Measurements from ENCODE around the gene TNNT3. TPM values are rescaled to one million over a fixed set of nuclear protein-coding genes. Genes with fewer than 3 reads are reported as not detected.

TNNT3 gene
- total RNA-seq, 1 experiment from 2014 or later: not detected

- DNase-seq: peak; percentile 44
- H3K4me3 ChIP-seq (ENCODE audit: insufficient read depth, low read depth, low read length): no peak overlapping the region
- no peaks in the 10 kb centered on the region for H3K36me3 ChIP-seq (replicated peaks; ENCODE audit: control insufficient read depth, insufficient read depth, low read length)
- H3K27me3 ChIP-seq (ENCODE audit: control insufficient read depth, insufficient read depth, low read length): no peaks in the 10 kb centered on the region
These were observed 30.7 kb upstream of the TNNT3 start for GRCh38 chr11:1888811-1889210.

- peak; percentile 59 for DNase-seq
- H3K27me3 ChIP-seq (ENCODE audit: control insufficient read depth, insufficient read depth, low read length): no peaks in the 10 kb centered on the region
- no peaks in the 10 kb centered on the region for H3K36me3 ChIP-seq (replicated peaks; ENCODE audit: control insufficient read depth, insufficient read depth, low read length)
- no peak overlapping the region for H3K4me3 ChIP-seq (ENCODE audit: insufficient read depth, low read depth, low read length)
These were observed 30.1 kb upstream of the TNNT3 start for GRCh38 chr11:1889224-1889930.

- H3K27me3 ChIP-seq (ENCODE audit: control insufficient read depth, insufficient read depth, low read length): no peaks in the 10 kb centered on the region
- DNase-seq: no peak
- H3K4me3 ChIP-seq (ENCODE audit: insufficient read depth, low read depth, low read length): no peak overlapping the region
- no peaks in the 10 kb centered on the region for H3K36me3 ChIP-seq (replicated peaks; ENCODE audit: control insufficient read depth, insufficient read depth, low read length)
These were observed 29.3 kb upstream of the TNNT3 start for GRCh38 chr11:1889941-1890855.

- no peaks in the 10 kb centered on the region for H3K36me3 ChIP-seq (replicated peaks; ENCODE audit: control insufficient read depth, insufficient read depth, low read length)
- DNase-seq: peak; percentile 65
- H3K27me3 ChIP-seq (ENCODE audit: control insufficient read depth, insufficient read depth, low read length): no peaks in the 10 kb centered on the region
- no peak overlapping the region for H3K4me3 ChIP-seq (ENCODE audit: insufficient read depth, low read depth, low read length)
These were observed 28.4 kb upstream of the TNNT3 start for GRCh38 chr11:1890856-1891830.

GRCh38 chr11:1891831-1892115 lies 27.7 kb upstream of the TNNT3 start, which contains the start of gene PRR33:
Gene PRR33, minus strand, starts transcription at chr11:1891895. Its CDS starts 1,311 bp downstream, at chr11:1890584.
- Histone ChIP-seq H3K4me3 (ENCODE audit: insufficient read depth, low read depth, low read length) (no peak within 1 kb of the TSS), H3K27me3 (ENCODE audit: control insufficient read depth, insufficient read depth, low read length) (no peaks in the 10 kb centered on the region), H3K36me3 (replicated peaks; ENCODE audit: control insufficient read depth, insufficient read depth, low read length) (no peaks in the 10 kb centered on the region)
- DNase-seq: peak; percentile 61

GRCh38 chr11:1892116-1892515 lies 27.4 kb upstream of the TNNT3 start:
- DNase-seq: no peak
- Histone ChIP-seq H3K36me3 (replicated peaks; ENCODE audit: control insufficient read depth, insufficient read depth, low read length) (no peaks in the 10 kb centered on the region), H3K4me3 (ENCODE audit: insufficient read depth, low read depth, low read length) (no peak overlapping the region), H3K27me3 (ENCODE audit: control insufficient read depth, insufficient read depth, low read length) (no peaks in the 10 kb centered on the region; the same call in 1 of the 2 replicates)

- H3K36me3 ChIP-seq (replicated peaks; ENCODE audit: control insufficient read depth, insufficient read depth, low read length): no peaks in the 10 kb centered on the region
- H3K4me3 ChIP-seq (ENCODE audit: insufficient read depth, low read depth, low read length): no peak overlapping the region
- no peak for DNase-seq
- no peaks in the 10 kb centered on the region; the same call in 1 of the 2 replicates for H3K27me3 ChIP-seq (ENCODE audit: control insufficient read depth, insufficient read depth, low read length)
These were observed 26.9 kb upstream of the TNNT3 start for GRCh38 chr11:1892558-1892957.

- no peak overlapping the region for H3K4me3 ChIP-seq (ENCODE audit: insufficient read depth, low read depth, low read length)
- H3K27me3 ChIP-seq (ENCODE audit: control insufficient read depth, insufficient read depth, low read length): no peaks in the 10 kb centered on the region; the same call in 1 of the 2 replicates
- DNase-seq: no peak
- no peaks in the 10 kb centered on the region for H3K36me3 ChIP-seq (replicated peaks; ENCODE audit: control insufficient read depth, insufficient read depth, low read length)
These were observed 25.7 kb upstream of the TNNT3 start for GRCh38 chr11:1893581-1894359.

GRCh38 chr11:1894759-1895158 lies 24.7 kb upstream of the TNNT3 start:
- no peak overlapping the region for H3K4me3 ChIP-seq (ENCODE audit: insufficient read depth, low read depth, low read length)
- no peaks in the 10 kb centered on the region for H3K36me3 ChIP-seq (replicated peaks; ENCODE audit: control insufficient read depth, insufficient read depth, low read length)
- H3K27me3 ChIP-seq (ENCODE audit: control insufficient read depth, insufficient read depth, low read length): no peaks in the 10 kb centered on the region; the same call in 1 of the 2 replicates
- DNase-seq: no peak

GRCh38 chr11:1896468-1896867 lies 23.0 kb upstream of the TNNT3 start:
- Histone ChIP-seq H3K36me3 (replicated peaks; ENCODE audit: control insufficient read depth, insufficient read depth, low read length) (no peaks in the 10 kb centered on the region), H3K4me3 (ENCODE audit: insufficient read depth, low read depth, low read length) (no peak overlapping the region), H3K27me3 (ENCODE audit: control insufficient read depth, insufficient read depth, low read length) (no peaks in the 10 kb centered on the region; the same call in 1 of the 2 replicates)
- DNase-seq: no peak

GRCh38 chr11:1896923-1897322 lies 22.6 kb upstream of the TNNT3 start:
- Histone ChIP-seq H3K36me3 (replicated peaks; ENCODE audit: control insufficient read depth, insufficient read depth, low read length) (no peaks in the 10 kb centered on the region), H3K4me3 (ENCODE audit: insufficient read depth, low read depth, low read length) (no peak overlapping the region), H3K27me3 (ENCODE audit: control insufficient read depth, insufficient read depth, low read length) (no peaks in the 10 kb centered on the region; the same call in 1 of the 2 replicates)
- DNase-seq: no peak

GRCh38 chr11:1899090-1899489 lies 20.4 kb upstream of the TNNT3 start:
- Histone ChIP-seq H3K27me3 (ENCODE audit: control insufficient read depth, insufficient read depth, low read length) (no peaks in the 10 kb centered on the region; the same call in 1 of the 2 replicates), H3K36me3 (replicated peaks; ENCODE audit: control insufficient read depth, insufficient read depth, low read length) (no peaks in the 10 kb centered on the region), H3K4me3 (ENCODE audit: insufficient read depth, low read depth, low read length) (no peak overlapping the region)
- DNase-seq: no peak

GRCh38 chr11:1899686-1900085 lies 19.8 kb upstream of the TNNT3 start:
- H3K27me3 ChIP-seq (ENCODE audit: control insufficient read depth, insufficient read depth, low read length): no peaks in the 10 kb centered on the region; the same call in 1 of the 2 replicates
- no peaks in the 10 kb centered on the region for H3K36me3 ChIP-seq (replicated peaks; ENCODE audit: control insufficient read depth, insufficient read depth, low read length)
- H3K4me3 ChIP-seq (ENCODE audit: insufficient read depth, low read depth, low read length): no peak overlapping the region
- DNase-seq: no peak

Measured in H7 (cell line).